Endothelial cell of umbilical vein (primary cell): ENCODE results near the gene HDAC4. TPM values are rescaled to one million over a fixed set of nuclear protein-coding genes. Genes with fewer than 3 reads are reported as not detected.

Source experiments
- BruUV-seq: library from RNA; stranded (reverse); fragments of 400-500 nt; replicated peaks from 2 replicates; lab custom pipeline; 2021; lab: Mats Ljungman, UMichigan
- CTCF ChIA-PET: fragments of 300-600, 350-600 bp; sonication (Branson Sonifier 250); formaldehyde crosslinking; loops from one replicate; lab custom pipeline; 2021; ENCODE audit warnings: antibody characterized with exemption, inconsistent platforms; lab: Charles Lee
- POLR2A ChIA-PET: fragments of 300-600, 350-600 bp; sonication (Branson Sonifier 250); formaldehyde crosslinking; loops from one replicate; lab custom pipeline; 2021; ENCODE audit warnings: antibody characterized with exemption, inconsistent platforms; lab: Charles Lee
- DNase-seq: peaks from one replicate; pipeline ENCODE4 v3.0.0-alpha.2; 2011; ENCODE audit warnings: low read depth, low spot score
- FAIRE-seq: peaks from 2 replicates; lab custom pipeline; 2011; peaks lifted over from hg19 to GRCh38; lab: Jason Lieb, UNC
- H2AFZ ChIP-seq: 2 replicates; pipeline ENCODE4 v1.6.0; 2012; ENCODE audit warnings: low read depth, low read length, control low read depth, inconsistent platforms
- H3K27ac ChIP-seq: 2 replicates; pipeline ENCODE4 v1.5.1; 2011; ENCODE audit warnings: low read depth, mild to moderate bottlenecking, control low read depth, low read length, moderate library complexity; ENCODE audit not compliant: insufficient read depth
- H3K27me3 ChIP-seq, 2 experiments: 2 replicates each; pipeline versions ENCODE4 v1.6.0 to v1.6.1; 2011; ENCODE audit warnings: low read length in 2 of 2, mixed read lengths in 1 of 2; ENCODE audit not compliant: control insufficient read depth in 2 of 2, insufficient read depth in 2 of 2
- H3K36me3 ChIP-seq, 2 experiments: 2 replicates in 1 of 2; 3 replicates in 1 of 2; pipeline ENCODE4 v1.5.1; 2011; ENCODE audit warnings: low read length in 2 of 2, mild to moderate bottlenecking in 1 of 2, moderate library complexity in 1 of 2; ENCODE audit not compliant: control insufficient read depth in 2 of 2, insufficient read depth in 2 of 2; ENCODE audit errors: extremely low read depth in 1 of 2
- H3K4me1 ChIP-seq: 3 replicates; pipeline ENCODE4 v1.5.1; 2011; ENCODE audit warnings: mild to moderate bottlenecking, low read length; ENCODE audit not compliant: control insufficient read depth, insufficient read depth; ENCODE audit errors: extremely low read depth
- H3K4me2 ChIP-seq: 2 replicates; pipeline ENCODE4 v1.6.1; 2011; ENCODE audit warnings: low read length, control low read depth, mixed read lengths; ENCODE audit not compliant: insufficient read depth
- H3K4me3 ChIP-seq, 3 experiments: fragments of 200-600 bp in 1 of 3; sonication (generic), shearing (Covaris generic) in 1 of 3; replicated peaks in 1 of 3; 2 replicates each; pipeline ENCODE4 v1.5.1; 2011 to 2016; ENCODE audit warnings: control low read depth in 3 of 3, low read length in 3 of 3, mild to moderate bottlenecking in 2 of 3, inconsistent platforms in 1 of 3, low read depth in 1 of 3, moderate library complexity in 1 of 3; ENCODE audit not compliant: insufficient read depth in 1 of 3
- H3K79me2 ChIP-seq: 2 replicates; pipeline ENCODE4 v1.6.0; 2012; ENCODE audit warnings: low read length, inconsistent platforms; ENCODE audit not compliant: control insufficient read depth, insufficient read depth
- H3K9ac ChIP-seq: replicated peaks from 2 replicates; pipeline ENCODE3; 2011; ENCODE audit warnings: low read length, control low read depth; ENCODE audit not compliant: insufficient read depth; ENCODE audit errors: extremely low read depth
- H3K9me1 ChIP-seq: replicated peaks from 3 replicates; pipeline ENCODE4 v1.6.0; 2011; ENCODE audit warnings: mild to moderate bottlenecking, low read length; ENCODE audit not compliant: control insufficient read depth, insufficient read depth; ENCODE audit errors: extremely low read depth
- H3K9me3 ChIP-seq: replicated peaks from 2 replicates; pipeline ENCODE4 v1.5.1; 2012; ENCODE audit warnings: low read length, inconsistent platforms; ENCODE audit not compliant: control insufficient read depth, insufficient read depth
- H4K20me1 ChIP-seq: replicated peaks from 2 replicates; pipeline ENCODE3; 2011; ENCODE audit warnings: mild to moderate bottlenecking, low read length; ENCODE audit not compliant: control insufficient read depth, insufficient read depth; ENCODE audit errors: extremely low read depth
- CTCF ChIP-seq, 2 donors: IDR thresholded peaks; 1 replicate in 1 of 2; 2 replicates in 1 of 2; pipeline ENCODE4 v1.5.1; 2011; ENCODE audit warnings: low read length in 2 of 2, mild to moderate bottlenecking in 2 of 2, moderate library complexity in 2 of 2, control low read depth in 1 of 2, inconsistent platforms in 1 of 2, low read depth in 1 of 2; ENCODE audit not compliant: insufficient read depth in 1 of 2; ENCODE audit errors: extremely low read depth in 1 of 2
- EZH2 ChIP-seq: IDR thresholded peaks from 2 replicates; pipeline ENCODE4 v1.6.1; 2012; ENCODE audit warnings: borderline replicate concordance, low read depth, mild to moderate bottlenecking, moderate library complexity, low read length, inconsistent platforms; ENCODE audit not compliant: severe bottlenecking
- FOS ChIP-seq: IDR thresholded peaks from 2 replicates; pipeline ENCODE4 v1.6.1; 2011; ENCODE audit warnings: mild to moderate bottlenecking, low read length, moderate library complexity, borderline replicate concordance; ENCODE audit not compliant: insufficient read depth
- GATA2 ChIP-seq: IDR thresholded peaks from 2 replicates; pipeline ENCODE4 v1.7.0; 2011; ENCODE audit warnings: low read depth, mild to moderate bottlenecking, moderate library complexity, mixed read lengths, low read length; ENCODE audit not compliant: insufficient read length, insufficient read depth
- JUN ChIP-seq: IDR thresholded peaks from 2 replicates; pipeline ENCODE4 v1.6.1; 2011; ENCODE audit warnings: borderline replicate concordance, low read depth; ENCODE audit not compliant: insufficient read length, insufficient read depth
- MAX ChIP-seq: IDR thresholded peaks from 2 replicates; pipeline ENCODE4 v1.6.1; 2011; ENCODE audit not compliant: insufficient read depth, insufficient read length
- MYC ChIP-seq: IDR thresholded peaks from one replicate; pipeline ENCODE4 v1.6.1; 2011; ENCODE audit warnings: mild to moderate bottlenecking, low read depth, low read length
- POLR2A ChIP-seq: IDR thresholded peaks from 2 replicates; pipeline ENCODE4 v1.6.1; 2012; ENCODE audit warnings: low read depth, mild to moderate bottlenecking, control low read depth, low read length
- POLR2AphosphoS5 ChIP-seq: IDR thresholded peaks from 2 replicates; pipeline ENCODE4 v1.6.1; 2012; ENCODE audit warnings: low read depth, mild to moderate bottlenecking, control low read depth, low read length, moderate library complexity; ENCODE audit not compliant: insufficient read depth
- dilution Hi-C: fragments of 300-500 bp; cut with MboI; formaldehyde crosslinking; loops from one replicate; pipeline ENCODE4 v1.15.0; 2019; ENCODE audit warnings: low sequenced_read_pairs; ENCODE audit not compliant: extremely low pct_ligation_motif_present
- intact Hi-C: fragments of 100-400 bp; cut with micrococcal nuclease; formaldehyde crosslinking; loops from one replicate; pipeline ENCODE4 v1.10.0; 2022
- polyA plus RNA-seq, 4 experiments: library from polyadenylated mRNA; depleted of rRNA in 3 of 4; stranded (reverse) in 3 of 4; unstranded in 1 of 4; fragments of >200 nt; gene quantifications; 2 replicates each; pipeline versions ENCODE4 v1.2.1 to v1.2.3, GENCODE V29; 2011 to 2012; ENCODE audit warnings: missing spikeins in 1 of 4
- total RNA-seq: library from RNA; stranded (reverse); gene quantifications from 2 replicates; pipeline ENCODE4 v1.2.3, GENCODE V29; 2021

HDAC4 gene
- total and polyA plus RNA-seq, 2 donors (not counting 3 experiments of a cell fraction or from before 2014, with no cell fraction given), result 13.4 to 33.0 TPM

- ChIA-PET POLR2A (no interaction called here), CTCF (no interaction called here)
- H3K9ac ChIP-seq, result no peak overlapping the region
- no peaks in the 10 kb centered on the region for H3K36me3 ChIP-seq
- no peak overlapping the region for H2AFZ ChIP-seq
- H3K27me3 ChIP-seq, result no peaks in the 10 kb centered on the region
- no peak overlapping the region for H3K4me3 ChIP-seq
- dilution Hi-C loops, result no loop called here
- H4K20me1 ChIP-seq, result no peaks in the 10 kb centered on the region
- no peak for TF ChIP-seq POLR2A
- no peak for TF ChIP-seq FOS
- TF ChIP-seq GATA2, result no peak
- no peak for TF ChIP-seq MYC
- no peak for TF ChIP-seq EZH2
- no peak for TF ChIP-seq JUN
- TF ChIP-seq POLR2AphosphoS5, result no peak
- no peak for TF ChIP-seq MAX
- no peak for TF ChIP-seq CTCF (IDR thresholded peaks at IDR 0.05; ENCODE audit: extremely low read depth in 1 of 2, insufficient read depth in 1 of 2, low read depth in 1 of 2, low read length in 2 of 2)
- H3K27ac ChIP-seq, result no peak overlapping the region
- no peak for FAIRE-seq
- BruUV-seq, result no TSS peak
- H3K79me2 ChIP-seq, result no peaks in the 10 kb centered on the region
- H3K9me3 ChIP-seq, result no peaks in the 10 kb centered on the region
- no peak overlapping the region for H3K4me2 ChIP-seq
- intact Hi-C loops, result no loop called here
- H3K9me1 ChIP-seq, result no peaks in the 10 kb centered on the region
- no peaks in the 10 kb centered on the region for H3K4me1 ChIP-seq
- no peak for DNase-seq
These were observed 45.1 kb downstream of the HDAC4 start for GRCh38 chr2:239355724-239356123.
